Superior temporal gyrus (tissue), 1 donor: ENCODE measurements around the gene FOXC1.

Source experiments
- DNase-seq: peaks from one replicate; pipeline ENCODE4 v3.0.0-alpha.2; 2016; ENCODE audit errors: extremely low spot score

FOXC1 gene

GRCh38 chr6:1584996-1585668 is 24.6 kb upstream of the FOXC1 start:
- no peak for DNase-seq

GRCh38 chr6:1585669-1586049 is 24.1 kb upstream of the FOXC1 start:
- no peak for DNase-seq

GRCh38 chr6:1586256-1586655 is 23.5 kb upstream of the FOXC1 start:
- no peak for DNase-seq

- DNase-seq: no peak
Observed at GRCh38 chr6:1586861-1587450, 22.8 kb upstream of the FOXC1 start.

- DNase-seq: no peak
Observed at GRCh38 chr6:1587546-1587945, 22.2 kb upstream of the FOXC1 start.

GRCh38 chr6:1587977-1588376 is 21.7 kb upstream of the FOXC1 start:
- no peak for DNase-seq

- no peak for DNase-seq
Observed at GRCh38 chr6:1589208-1589607, 20.5 kb upstream of the FOXC1 start.

GRCh38 chr6:1590580-1590979 is 19.1 kb upstream of the FOXC1 start:
- DNase-seq: no peak

- DNase-seq: no peak
Observed at GRCh38 chr6:1591243-1591642, 18.5 kb upstream of the FOXC1 start.

- no peak for DNase-seq
Observed at GRCh38 chr6:1591926-1592325, 17.8 kb upstream of the FOXC1 start.

- DNase-seq: no peak
Observed at GRCh38 chr6:1592852-1593251, 16.9 kb upstream of the FOXC1 start.

GRCh38 chr6:1593286-1593957 is 16.3 kb upstream of the FOXC1 start:
- DNase-seq: no peak

GRCh38 chr6:1593958-1594314 is 15.8 kb upstream of the FOXC1 start:
- DNase-seq: no peak

GRCh38 chr6:1594445-1595200 is 15.1 kb upstream of the FOXC1 start:
- DNase-seq: no peak

- DNase-seq: no peak
Observed at GRCh38 chr6:1595271-1596087, 14.2 kb upstream of the FOXC1 start.

GRCh38 chr6:1596088-1596852 is 13.4 kb upstream of the FOXC1 start:
- DNase-seq: peak; percentile 84

- DNase-seq: no peak
Observed at GRCh38 chr6:1597121-1597744, 12.5 kb upstream of the FOXC1 start.

GRCh38 chr6:1597924-1598323 is 11.8 kb upstream of the FOXC1 start:
- DNase-seq: no peak

- DNase-seq: no peak
Observed at GRCh38 chr6:1598433-1598832, 11.3 kb upstream of the FOXC1 start.

- DNase-seq: no peak
Observed at GRCh38 chr6:1598886-1599285, 10.8 kb upstream of the FOXC1 start.

GRCh38 chr6:1599469-1599868 is 10.2 kb upstream of the FOXC1 start:
- DNase-seq: no peak
